Panc1 (cell line): ENCODE measurements around the gene RGS18. TPM values are rescaled to one million over a fixed set of nuclear protein-coding genes. Genes with fewer than 3 reads are reported as not detected.

Experiments used
- ATAC-seq: fragments of 200-7000 bp; cut with Tn5 transposase; 2 replicates; pipeline ENCODE4 v1.9.1; 2020; ENCODE audit warnings: mild to moderate bottlenecking, moderate library complexity
- BruUV-seq: library from RNA; stranded (reverse); fragments of 400-500 nt; replicated peaks from 2 replicates; lab custom pipeline; 2021; lab: Mats Ljungman, UMichigan
- CTCF ChIA-PET: fragments of 300-600 bp; sonication (Branson Sonifier 250); formaldehyde crosslinking; loops from one replicate; lab custom pipeline; 2022; ENCODE audit warnings: antibody characterized with exemption; lab: Charles Lee
- POLR2A ChIA-PET: fragments of 300-600 bp; sonication (Branson Sonifier 250); formaldehyde crosslinking; loops from one replicate; lab custom pipeline; 2022; ENCODE audit warnings: antibody characterized with exemption; lab: Charles Lee
- DNase-seq: peaks from one replicate; pipeline ENCODE4 v3.0.0-alpha.2; 2010; ENCODE audit warnings: low read depth, low spot score
- H3K27ac ChIP-seq: 2 replicates; pipeline ENCODE4 v1.5.1; 2011; ENCODE audit warnings: mild to moderate bottlenecking, low read length, inconsistent platforms
- H3K27me3 ChIP-seq: fragments of 200-500 bp; sonication (Bioruptor generic); 2 replicates; pipeline ENCODE4 v1.6.0; 2014; ENCODE audit warnings: low read length, inconsistent platforms; ENCODE audit not compliant: control insufficient read depth, insufficient read depth
- H3K36me3 ChIP-seq: fragments of 200-500 bp; sonication (Bioruptor generic); 2 replicates; pipeline ENCODE4 v1.5.1; 2014; ENCODE audit warnings: inconsistent platforms, mild to moderate bottlenecking, low read length, moderate library complexity; ENCODE audit not compliant: control insufficient read depth, insufficient read depth
- H3K4me1 ChIP-seq: 2 replicates; pipeline ENCODE4 v1.5.1; 2011; ENCODE audit warnings: inconsistent platforms, mild to moderate bottlenecking, low read length, moderate library complexity; ENCODE audit not compliant: control insufficient read depth, insufficient read depth
- H3K4me3 ChIP-seq, 2 experiments: 2 replicates each; pipeline ENCODE4 v1.5.1; 2011 to 2012; ENCODE audit warnings: low read depth in 2 of 2, low read length in 2 of 2, mild to moderate bottlenecking in 2 of 2, inconsistent platforms in 1 of 2, moderate library complexity in 1 of 2
- H3K9me3 ChIP-seq: fragments of 200-500 bp; sonication (Bioruptor generic); 2 replicates; pipeline ENCODE4 v1.5.1; 2014; ENCODE audit warnings: low read depth, mild to moderate bottlenecking, inconsistent platforms, low read length, moderate library complexity; ENCODE audit not compliant: control insufficient read depth, insufficient read depth
- POLR2AphosphoS5 ChIP-seq: IDR thresholded peaks from 2 replicates; pipeline ENCODE4 v1.6.1; 2012; ENCODE audit warnings: mild to moderate bottlenecking, low read depth, low read length, moderate library complexity
- SIN3A ChIP-seq: IDR thresholded peaks from 2 replicates; pipeline ENCODE4 v1.6.1; 2012; ENCODE audit warnings: low read depth, mild to moderate bottlenecking, low read length, moderate library complexity, borderline replicate concordance; ENCODE audit not compliant: insufficient read depth
- TCF7L2 ChIP-seq: IDR thresholded peaks from 2 replicates; pipeline ENCODE4 v1.6.1; 2011; ENCODE audit warnings: mild to moderate bottlenecking, low read depth, low read length, inconsistent platforms
- in situ Hi-C: cut with HindIII; loops from 2 replicates; pipeline ENCODE4 v1.10.0; 2016; ENCODE audit warnings: low sequenced_read_pairs, low pct_unique_long_range_greater_than_20kb
- intact Hi-C: fragments of 100-400 bp; cut with micrococcal nuclease; formaldehyde crosslinking; loops from one replicate; pipeline ENCODE4 v1.10.0; 2022; ENCODE audit not compliant: unreplicated experiment
- total RNA-seq: library from RNA; stranded (reverse); gene quantifications from one replicate; pipeline ENCODE4 v1.2.1, GENCODE V29; 2021; ENCODE audit not compliant: unreplicated experiment
- TF ChIP-seq, protein P1 (sequence below): fragments of 450-650 bp; IDR thresholded peaks from 2 replicates; pipeline ENCODE4 v1.5.1; 2017; ENCODE audit warnings: mild to moderate bottlenecking
- TF ChIP-seq, protein P2 (sequence below), 2 experiments: IDR thresholded peaks; 2 replicates each; pipeline ENCODE4 v1.6.1; 2011 to 2012; ENCODE audit warnings: low read depth in 2 of 2, control low read depth in 1 of 2, low read length in 1 of 2, mild to moderate bottlenecking in 1 of 2, moderate library complexity in 1 of 2; ENCODE audit not compliant: insufficient read depth in 1 of 2

The RGS18 gene
- total RNA-seq, 1 experiment from 2014 or later: not detected

DNA sequence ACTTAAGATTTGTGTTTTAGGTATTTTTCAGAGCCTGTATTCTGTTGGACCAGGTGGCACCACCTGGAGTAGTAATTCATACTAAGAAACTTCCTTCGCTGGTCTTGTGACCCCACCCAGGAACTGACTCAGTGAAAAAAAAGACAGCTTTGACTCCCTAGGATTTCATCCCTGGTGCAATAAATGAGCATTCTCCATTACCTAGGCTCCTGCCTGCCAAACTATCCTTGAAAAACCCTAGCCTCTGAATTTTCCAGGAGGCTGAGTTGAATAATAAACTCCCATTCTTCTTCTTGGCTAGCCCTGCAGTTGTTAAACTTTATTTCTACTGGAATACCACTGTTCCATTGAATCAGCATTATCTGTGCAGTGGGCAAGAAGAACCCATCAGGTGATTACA is 10.6 kb upstream of the RGS18 start:
- H3K36me3 ChIP-seq: no peaks in the 10 kb centered on the region
- H3K4me3 ChIP-seq: no peak overlapping the region
- BruUV-seq: no TSS peak
- H3K27ac ChIP-seq: no peak overlapping the region
- no peaks in the 10 kb centered on the region; the same call in 1 of the 2 replicates for H3K9me3 ChIP-seq
- in situ Hi-C loops: no loop called here
- no peak for DNase-seq
- intact Hi-C loops: no loop called here
- ATAC-seq: no peak
- ChIA-PET POLR2A (no interaction called here), CTCF (no interaction called here)
- H3K27me3 ChIP-seq: no peaks in the 10 kb centered on the region
- no peaks in the 10 kb centered on the region for H3K4me1 ChIP-seq
- TF ChIP-seq, protein P1, sequence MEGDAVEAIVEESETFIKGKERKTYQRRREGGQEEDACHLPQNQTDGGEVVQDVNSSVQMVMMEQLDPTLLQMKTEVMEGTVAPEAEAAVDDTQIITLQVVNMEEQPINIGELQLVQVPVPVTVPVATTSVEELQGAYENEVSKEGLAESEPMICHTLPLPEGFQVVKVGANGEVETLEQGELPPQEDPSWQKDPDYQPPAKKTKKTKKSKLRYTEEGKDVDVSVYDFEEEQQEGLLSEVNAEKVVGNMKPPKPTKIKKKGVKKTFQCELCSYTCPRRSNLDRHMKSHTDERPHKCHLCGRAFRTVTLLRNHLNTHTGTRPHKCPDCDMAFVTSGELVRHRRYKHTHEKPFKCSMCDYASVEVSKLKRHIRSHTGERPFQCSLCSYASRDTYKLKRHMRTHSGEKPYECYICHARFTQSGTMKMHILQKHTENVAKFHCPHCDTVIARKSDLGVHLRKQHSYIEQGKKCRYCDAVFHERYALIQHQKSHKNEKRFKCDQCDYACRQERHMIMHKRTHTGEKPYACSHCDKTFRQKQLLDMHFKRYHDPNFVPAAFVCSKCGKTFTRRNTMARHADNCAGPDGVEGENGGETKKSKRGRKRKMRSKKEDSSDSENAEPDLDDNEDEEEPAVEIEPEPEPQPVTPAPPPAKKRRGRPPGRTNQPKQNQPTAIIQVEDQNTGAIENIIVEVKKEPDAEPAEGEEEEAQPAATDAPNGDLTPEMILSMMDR: no peak
- TF ChIP-seq TCF7L2: no peak
- no peak for TF ChIP-seq SIN3A
- no peak for TF ChIP-seq POLR2AphosphoS5
- TF ChIP-seq, protein P2, sequence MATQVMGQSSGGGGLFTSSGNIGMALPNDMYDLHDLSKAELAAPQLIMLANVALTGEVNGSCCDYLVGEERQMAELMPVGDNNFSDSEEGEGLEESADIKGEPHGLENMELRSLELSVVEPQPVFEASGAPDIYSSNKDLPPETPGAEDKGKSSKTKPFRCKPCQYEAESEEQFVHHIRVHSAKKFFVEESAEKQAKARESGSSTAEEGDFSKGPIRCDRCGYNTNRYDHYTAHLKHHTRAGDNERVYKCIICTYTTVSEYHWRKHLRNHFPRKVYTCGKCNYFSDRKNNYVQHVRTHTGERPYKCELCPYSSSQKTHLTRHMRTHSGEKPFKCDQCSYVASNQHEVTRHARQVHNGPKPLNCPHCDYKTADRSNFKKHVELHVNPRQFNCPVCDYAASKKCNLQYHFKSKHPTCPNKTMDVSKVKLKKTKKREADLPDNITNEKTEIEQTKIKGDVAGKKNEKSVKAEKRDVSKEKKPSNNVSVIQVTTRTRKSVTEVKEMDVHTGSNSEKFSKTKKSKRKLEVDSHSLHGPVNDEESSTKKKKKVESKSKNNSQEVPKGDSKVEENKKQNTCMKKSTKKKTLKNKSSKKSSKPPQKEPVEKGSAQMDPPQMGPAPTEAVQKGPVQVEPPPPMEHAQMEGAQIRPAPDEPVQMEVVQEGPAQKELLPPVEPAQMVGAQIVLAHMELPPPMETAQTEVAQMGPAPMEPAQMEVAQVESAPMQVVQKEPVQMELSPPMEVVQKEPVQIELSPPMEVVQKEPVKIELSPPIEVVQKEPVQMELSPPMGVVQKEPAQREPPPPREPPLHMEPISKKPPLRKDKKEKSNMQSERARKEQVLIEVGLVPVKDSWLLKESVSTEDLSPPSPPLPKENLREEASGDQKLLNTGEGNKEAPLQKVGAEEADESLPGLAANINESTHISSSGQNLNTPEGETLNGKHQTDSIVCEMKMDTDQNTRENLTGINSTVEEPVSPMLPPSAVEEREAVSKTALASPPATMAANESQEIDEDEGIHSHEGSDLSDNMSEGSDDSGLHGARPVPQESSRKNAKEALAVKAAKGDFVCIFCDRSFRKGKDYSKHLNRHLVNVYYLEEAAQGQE (IDR thresholded peaks at IDR 0.05; ENCODE audit: insufficient read depth in 1 of 2, low read depth in 2 of 2, low read length in 1 of 2): no peak

DNA sequence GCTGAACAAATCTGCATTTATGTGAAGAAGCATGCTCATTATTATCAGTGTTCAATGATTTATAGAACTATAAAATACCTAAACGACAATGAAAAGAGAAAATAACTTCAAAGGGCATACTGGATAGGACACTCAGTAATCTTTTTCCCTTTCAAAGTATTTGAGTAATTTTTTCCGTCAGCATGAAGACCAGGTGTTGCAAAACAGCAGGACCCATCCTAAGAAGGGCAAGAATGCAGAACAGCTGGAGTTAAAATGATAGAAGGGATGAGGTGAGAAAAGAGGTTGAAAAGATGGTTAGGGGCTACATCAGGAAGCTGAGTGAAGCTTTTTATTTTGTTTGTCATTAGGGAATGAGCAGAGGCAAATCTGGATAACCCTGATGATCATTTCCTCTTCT is 7.1 kb upstream of the RGS18 start:
- intact Hi-C loops: no loop called here
- ATAC-seq (no peak), DNase-seq (no peak)
- Histone ChIP-seq H3K9me3 (no peaks in the 10 kb centered on the region; the same call in 1 of the 2 replicates), H3K27ac (no peak overlapping the region), H3K4me3 (no peak overlapping the region), H3K4me1 (no peaks in the 10 kb centered on the region), H3K36me3 (no peaks in the 10 kb centered on the region), H3K27me3 (no peaks in the 10 kb centered on the region)
- TF ChIP-seq POLR2AphosphoS5: no peak
- TF ChIP-seq TCF7L2: no peak
- TF ChIP-seq SIN3A: no peak
- TF ChIP-seq, protein P2 (IDR thresholded peaks at IDR 0.05; ENCODE audit: insufficient read depth in 1 of 2, low read depth in 2 of 2, low read length in 1 of 2): no peak
- TF ChIP-seq, protein P1: no peak
- BruUV-seq: no TSS peak
- POLR2A ChIA-PET: no interaction called here
- CTCF ChIA-PET: no interaction called here
- in situ Hi-C loops: no loop called here
